Lower lobe of right lung (tissue), 2 donors: ENCODE measurements around the gene PAX7. TPM values are rescaled to one million over a fixed set of nuclear protein-coding genes. Genes with fewer than 3 reads are reported as not detected.

Source experiments
- ATAC-seq, 2 donors: fragments of 200-7000 bp; cut with Tn5 transposase; one replicate each; pipeline ENCODE4 v1.9.1; 2020 to 2022; ENCODE audit warnings: mild to moderate bottlenecking in 2 of 2, moderate library complexity in 2 of 2
- DNase-seq: peaks from one replicate; pipeline ENCODE4 v3.0.0-alpha.2; 2020
- H3K27ac ChIP-seq: fragments of 200-600 bp; one replicate; pipeline ENCODE4 v1.8.0; 2022
- H3K27me3 ChIP-seq: fragments of 200-600 bp; one replicate; pipeline ENCODE4 v1.8.0; 2022; ENCODE audit warnings: low read depth
- H3K36me3 ChIP-seq: fragments of 200-600 bp; one replicate; pipeline ENCODE4 v1.8.0; 2022; ENCODE audit warnings: mild to moderate bottlenecking
- H3K4me1 ChIP-seq: fragments of 200-600 bp; one replicate; pipeline ENCODE4 v1.8.0; 2022
- H3K4me3 ChIP-seq: fragments of 200-600 bp; one replicate; pipeline ENCODE4 v1.8.0; 2022; ENCODE audit warnings: mild to moderate bottlenecking
- H3K9me3 ChIP-seq: fragments of 200-600 bp; one replicate; pipeline ENCODE4 v1.8.0; 2022
- CTCF ChIP-seq: fragments of 200-600 bp; IDR thresholded peaks from one replicate; pipeline ENCODE4 v1.8.0; 2022; ENCODE audit warnings: antibody characterized with exemption, mild to moderate bottlenecking
- intact Hi-C: fragments of 100-400 bp; cut with DNase I; formaldehyde crosslinking; loops from one replicate; pipeline ENCODE4 v1.11.0; 2022
- total RNA-seq: library from RNA; stranded (reverse); fragmentation: NEBNext Ultra II Directional; extraction: Animal tissue kit (Norgen Biotek cat#: 25700); gene quantifications from one replicate; pipeline ENCODE4 v1.2.1, GENCODE V29; 2021
- donor health status: DM: no; HTN: yes; CAD: no; lungs with severe emphysema.

The PAX7 gene
- total RNA-seq, 1 donor from 2014 or later, result not detected

GRCh38 chr1:18700530-18700929 is 69.9 kb downstream of the PAX7 start:
- no peaks in the 10 kb centered on the region for H3K9me3 ChIP-seq
- H3K27ac ChIP-seq, result no peak overlapping the region
- intact Hi-C loops, result no loop called here
- H3K4me1 ChIP-seq, result no peaks in the 10 kb centered on the region
- no peak overlapping the region for H3K4me3 ChIP-seq
- peaks cover 46% of the 10 kb centered on the region for H3K27me3 ChIP-seq
- H3K36me3 ChIP-seq, result no peaks in the 10 kb centered on the region
- ATAC-seq, result no peak
- TF ChIP-seq CTCF, result no peak
- no peak for DNase-seq

- DNase-seq, result no peak
- H3K9me3 ChIP-seq, result no peaks in the 10 kb centered on the region
- no peak for ATAC-seq
- TF ChIP-seq CTCF, result no peak
- H3K4me1 ChIP-seq, result no peaks in the 10 kb centered on the region
- no peak overlapping the region for H3K4me3 ChIP-seq
- H3K36me3 ChIP-seq, result no peaks in the 10 kb centered on the region
- intact Hi-C loops, result no loop called here
- peaks cover 50% of the 10 kb centered on the region for H3K27me3 ChIP-seq
- H3K27ac ChIP-seq, result no peak overlapping the region
Measured at GRCh38 chr1:18701183-18701582, 70.5 kb downstream of the PAX7 start.

DNA sequence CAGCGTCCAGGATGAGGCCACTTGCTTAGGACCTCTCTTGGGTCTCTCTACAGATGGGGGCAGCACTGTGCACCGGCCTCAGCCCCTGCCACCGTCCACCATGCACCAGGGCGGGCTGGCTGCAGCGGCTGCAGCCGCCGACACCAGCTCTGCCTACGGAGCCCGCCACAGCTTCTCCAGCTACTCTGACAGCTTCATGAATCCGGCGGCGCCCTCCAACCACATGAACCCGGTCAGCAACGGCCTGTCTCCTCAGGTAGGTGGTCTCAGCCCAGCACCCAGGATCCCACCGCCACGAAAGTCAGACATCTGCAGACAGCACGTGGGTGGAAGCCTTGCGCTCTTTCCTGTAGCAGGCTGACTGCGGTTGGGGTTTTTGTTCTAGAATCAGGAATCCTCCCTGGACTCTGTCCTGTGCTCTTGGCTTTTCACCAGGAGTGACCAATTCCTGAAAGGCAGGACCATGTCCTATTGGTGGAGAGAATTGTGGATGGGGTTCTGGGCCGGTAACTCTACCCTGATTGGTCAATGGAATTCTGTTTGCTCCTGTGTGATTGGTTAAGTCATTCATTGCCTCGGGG is 72.5 kb downstream of the PAX7 start:
- no peaks in the 10 kb centered on the region for H3K9me3 ChIP-seq
- ATAC-seq (no peak), DNase-seq (no peak)
- H3K4me1 ChIP-seq, result no peaks in the 10 kb centered on the region
- peaks cover 58% of the 10 kb centered on the region for H3K27me3 ChIP-seq
- H3K4me3 ChIP-seq, result no peak overlapping the region
- TF ChIP-seq CTCF, result no peak
- H3K36me3 ChIP-seq, result no peaks in the 10 kb centered on the region
- intact Hi-C loops, result no loop called here
- no peak overlapping the region for H3K27ac ChIP-seq

DNA sequence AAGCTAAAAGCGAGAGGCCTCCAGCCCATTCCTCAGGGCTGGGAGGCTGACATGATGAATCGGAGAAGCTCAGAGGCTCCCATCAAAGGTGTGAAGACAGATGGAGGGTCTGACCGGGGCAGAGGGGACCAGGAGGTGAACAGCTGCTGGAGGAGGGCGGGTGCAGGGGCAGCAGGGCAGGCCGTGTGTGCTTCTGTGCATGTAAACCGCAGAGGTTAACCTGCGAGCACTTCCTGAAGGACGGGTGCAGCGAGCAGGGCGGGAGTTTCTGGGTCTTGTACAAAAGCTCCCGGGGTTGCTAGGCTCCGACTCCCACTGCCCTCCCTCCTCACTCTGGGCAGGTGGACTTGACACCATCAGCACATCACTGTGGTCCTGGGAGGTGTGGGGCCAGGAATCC is 75.2 kb downstream of the PAX7 start:
- intact Hi-C loops, result no loop called here
- no peaks in the 10 kb centered on the region for H3K9me3 ChIP-seq
- no peak overlapping the region for H3K27ac ChIP-seq
- H3K4me1 ChIP-seq, result no peaks in the 10 kb centered on the region
- no peaks in the 10 kb centered on the region for H3K36me3 ChIP-seq
- H3K27me3 ChIP-seq, result peaks cover 58% of the 10 kb centered on the region
- H3K4me3 ChIP-seq, result no peak overlapping the region
- no peak for TF ChIP-seq CTCF
- ATAC-seq, result no peak
- DNase-seq, result no peak

GRCh38 chr1:18707696-18708257 is 77.1 kb downstream of the PAX7 start:
- intact Hi-C loops, result no loop called here
- TF ChIP-seq CTCF, result no peak
- no peak for DNase-seq

More at GRCh38 chr1:18707696-18708257, 77.1 kb downstream of the PAX7 start:
- H3K36me3 ChIP-seq, result no peaks in the 10 kb centered on the region
- peaks cover 53% of the 10 kb centered on the region for H3K27me3 ChIP-seq
- no peaks in the 10 kb centered on the region for H3K9me3 ChIP-seq
- no peaks in the 10 kb centered on the region for H3K4me1 ChIP-seq
- no peak for ATAC-seq
- H3K27ac ChIP-seq, result no peak overlapping the region
- no peak overlapping the region for H3K4me3 ChIP-seq
